Neutrophil (primary cell): ENCODE data around the gene GLB1L3.

Experiments used
- H3K27ac ChIP-seq: fragments of 200-600 bp; sonication (generic); 2 replicates; pipeline ENCODE4 v1.5.1; 2016; ENCODE audit warnings: mild to moderate bottlenecking, moderate library complexity
- H3K27me3 ChIP-seq: fragments of 200-600 bp; sonication (generic); 2 replicates; pipeline ENCODE4 v1.6.0; 2016; ENCODE audit warnings: mild to moderate bottlenecking
- H3K36me3 ChIP-seq: fragments of 200-600 bp; sonication (generic); 2 replicates; pipeline ENCODE4 v1.5.1; 2017
- H3K4me1 ChIP-seq, 2 experiments: fragments of 200-600 bp in 1 of 2; sonication (generic) in 1 of 2; 1 replicate in 1 of 2; 2 replicates in 1 of 2; pipeline versions ENCODE4 v1.5.1 to v1.6.1; 2013 to 2016; ENCODE audit warnings: low read depth in 1 of 2, low read length in 1 of 2, mild to moderate bottlenecking in 1 of 2, moderate library complexity in 1 of 2; ENCODE audit not compliant: control insufficient read depth in 1 of 2, insufficient read depth in 1 of 2
- H3K4me3 ChIP-seq, 2 experiments: fragments of 200-600 bp in 1 of 2; sonication (generic) in 1 of 2; 1 replicate in 1 of 2; 2 replicates in 1 of 2; pipeline ENCODE4 v1.5.1; 2013 to 2016; ENCODE audit warnings: low read depth in 1 of 2, low read length in 1 of 2, mild to moderate bottlenecking in 1 of 2, moderate library complexity in 1 of 2
- H3K9me3 ChIP-seq: fragments of 200-600 bp; sonication (generic); 2 replicates; pipeline ENCODE4 v1.5.1; 2016
- CTCF ChIP-seq: fragments of 200-600 bp; sonication (generic); IDR thresholded peaks from 2 replicates; pipeline ENCODE4 v1.5.1; 2016; ENCODE audit warnings: antibody characterized with exemption

GLB1L3 gene

GRCh38 chr11:134346976-134347350 is 70.8 kb downstream of the GLB1L3 start:
- Histone ChIP-seq H3K9me3 (no peaks in the 10 kb centered on the region), H3K36me3 (no peaks in the 10 kb centered on the region), H3K27ac (no peak overlapping the region), H3K27me3 (peaks cover 4% of the 10 kb centered on the region), H3K4me3 (no peak overlapping the region), H3K4me1 (no peaks in the 10 kb centered on the region)
- no peak for TF ChIP-seq CTCF

- no peak overlapping the region for H3K4me3 ChIP-seq
- no peak overlapping the region for H3K27ac ChIP-seq
- H3K4me1 ChIP-seq, result no peaks in the 10 kb centered on the region
- H3K27me3 ChIP-seq, result peaks cover 4% of the 10 kb centered on the region
- no peaks in the 10 kb centered on the region for H3K9me3 ChIP-seq
- H3K36me3 ChIP-seq, result no peaks in the 10 kb centered on the region
- no peak for TF ChIP-seq CTCF
Measured at GRCh38 chr11:134347441-134347840, 71.3 kb downstream of the GLB1L3 start.

GRCh38 chr11:134349109-134349801 is 73.1 kb downstream of the GLB1L3 start:
- H3K9me3 ChIP-seq, result no peaks in the 10 kb centered on the region
- no peak overlapping the region for H3K4me3 ChIP-seq
- H3K4me1 ChIP-seq, result no peaks in the 10 kb centered on the region
- H3K27me3 ChIP-seq, result peaks cover 3% of the 10 kb centered on the region
- no peaks in the 10 kb centered on the region for H3K36me3 ChIP-seq
- H3K27ac ChIP-seq, result no peak overlapping the region
- TF ChIP-seq CTCF, result no peak

GRCh38 chr11:134349802-134350355 is 73.7 kb downstream of the GLB1L3 start:
- no peaks in the 10 kb centered on the region for H3K9me3 ChIP-seq
- H3K27me3 ChIP-seq, result no peaks in the 10 kb centered on the region
- no peaks in the 10 kb centered on the region for H3K4me1 ChIP-seq
- no peak overlapping the region for H3K4me3 ChIP-seq
- H3K27ac ChIP-seq, result no peak overlapping the region
- no peaks in the 10 kb centered on the region for H3K36me3 ChIP-seq
- TF ChIP-seq CTCF, result no peak

GRCh38 chr11:134350381-134350780 is 74.2 kb downstream of the GLB1L3 start:
- Histone ChIP-seq H3K27ac (no peak overlapping the region), H3K9me3 (no peaks in the 10 kb centered on the region), H3K4me1 (no peaks in the 10 kb centered on the region), H3K4me3 (no peak overlapping the region), H3K36me3 (no peaks in the 10 kb centered on the region), H3K27me3 (no peaks in the 10 kb centered on the region)
- TF ChIP-seq CTCF, result no peak
